Endothelial cell of umbilical vein (primary cell): Measurements from ENCODE around the gene CAMKV. TPM values are rescaled to one million over a fixed set of nuclear protein-coding genes. Genes with fewer than 3 reads are reported as not detected.

ENCODE experiments used
- BruUV-seq: library from RNA; stranded (reverse); fragments of 400-500 nt; replicated peaks from 2 replicates; lab custom pipeline; 2021; lab: Mats Ljungman, UMichigan
- CTCF ChIA-PET: fragments of 300-600, 350-600 bp; sonication (Branson Sonifier 250); formaldehyde crosslinking; loops from one replicate; lab custom pipeline; 2021; ENCODE audit warnings: antibody characterized with exemption, inconsistent platforms; lab: Charles Lee
- POLR2A ChIA-PET: fragments of 300-600, 350-600 bp; sonication (Branson Sonifier 250); formaldehyde crosslinking; loops from one replicate; lab custom pipeline; 2021; ENCODE audit warnings: antibody characterized with exemption, inconsistent platforms; lab: Charles Lee
- DNase-seq: peaks from one replicate; pipeline ENCODE4 v3.0.0-alpha.2; 2011; ENCODE audit warnings: low read depth, low spot score
- FAIRE-seq: peaks from 2 replicates; lab custom pipeline; 2011; peaks lifted over from hg19 to GRCh38; lab: Jason Lieb, UNC
- H2AFZ ChIP-seq: 2 replicates; pipeline ENCODE4 v1.6.0; 2012; ENCODE audit warnings: low read depth, low read length, control low read depth, inconsistent platforms
- H3K27ac ChIP-seq: 2 replicates; pipeline ENCODE4 v1.5.1; 2011; ENCODE audit warnings: low read depth, mild to moderate bottlenecking, control low read depth, low read length, moderate library complexity; ENCODE audit not compliant: insufficient read depth
- H3K27me3 ChIP-seq, 2 experiments: 2 replicates each; pipeline versions ENCODE4 v1.6.0 to v1.6.1; 2011; ENCODE audit warnings: low read length in 2 of 2, mixed read lengths in 1 of 2; ENCODE audit not compliant: control insufficient read depth in 2 of 2, insufficient read depth in 2 of 2
- H3K36me3 ChIP-seq, 2 experiments: 2 replicates in 1 of 2; 3 replicates in 1 of 2; pipeline ENCODE4 v1.5.1; 2011; ENCODE audit warnings: low read length in 2 of 2, mild to moderate bottlenecking in 1 of 2, moderate library complexity in 1 of 2; ENCODE audit not compliant: control insufficient read depth in 2 of 2, insufficient read depth in 2 of 2; ENCODE audit errors: extremely low read depth in 1 of 2
- H3K4me1 ChIP-seq: 3 replicates; pipeline ENCODE4 v1.5.1; 2011; ENCODE audit warnings: mild to moderate bottlenecking, low read length; ENCODE audit not compliant: control insufficient read depth, insufficient read depth; ENCODE audit errors: extremely low read depth
- H3K4me2 ChIP-seq: 2 replicates; pipeline ENCODE4 v1.6.1; 2011; ENCODE audit warnings: low read length, control low read depth, mixed read lengths; ENCODE audit not compliant: insufficient read depth
- H3K4me3 ChIP-seq, 3 experiments: fragments of 200-600 bp in 1 of 3; sonication (generic), shearing (Covaris generic) in 1 of 3; replicated peaks in 1 of 3; 2 replicates each; pipeline ENCODE4 v1.5.1; 2011 to 2016; ENCODE audit warnings: control low read depth in 3 of 3, low read length in 3 of 3, mild to moderate bottlenecking in 2 of 3, inconsistent platforms in 1 of 3, low read depth in 1 of 3, moderate library complexity in 1 of 3; ENCODE audit not compliant: insufficient read depth in 1 of 3
- H3K79me2 ChIP-seq: 2 replicates; pipeline ENCODE4 v1.6.0; 2012; ENCODE audit warnings: low read length, inconsistent platforms; ENCODE audit not compliant: control insufficient read depth, insufficient read depth
- H3K9ac ChIP-seq: replicated peaks from 2 replicates; pipeline ENCODE3; 2011; ENCODE audit warnings: low read length, control low read depth; ENCODE audit not compliant: insufficient read depth; ENCODE audit errors: extremely low read depth
- H3K9me1 ChIP-seq: replicated peaks from 3 replicates; pipeline ENCODE4 v1.6.0; 2011; ENCODE audit warnings: mild to moderate bottlenecking, low read length; ENCODE audit not compliant: control insufficient read depth, insufficient read depth; ENCODE audit errors: extremely low read depth
- H3K9me3 ChIP-seq: replicated peaks from 2 replicates; pipeline ENCODE4 v1.5.1; 2012; ENCODE audit warnings: low read length, inconsistent platforms; ENCODE audit not compliant: control insufficient read depth, insufficient read depth
- H4K20me1 ChIP-seq: replicated peaks from 2 replicates; pipeline ENCODE3; 2011; ENCODE audit warnings: mild to moderate bottlenecking, low read length; ENCODE audit not compliant: control insufficient read depth, insufficient read depth; ENCODE audit errors: extremely low read depth
- EZH2 ChIP-seq: IDR thresholded peaks from 2 replicates; pipeline ENCODE4 v1.6.1; 2012; ENCODE audit warnings: borderline replicate concordance, low read depth, mild to moderate bottlenecking, moderate library complexity, low read length, inconsistent platforms; ENCODE audit not compliant: severe bottlenecking
- FOS ChIP-seq: IDR thresholded peaks from 2 replicates; pipeline ENCODE4 v1.6.1; 2011; ENCODE audit warnings: mild to moderate bottlenecking, low read length, moderate library complexity, borderline replicate concordance; ENCODE audit not compliant: insufficient read depth
- GATA2 ChIP-seq: IDR thresholded peaks from 2 replicates; pipeline ENCODE4 v1.7.0; 2011; ENCODE audit warnings: low read depth, mild to moderate bottlenecking, moderate library complexity, mixed read lengths, low read length; ENCODE audit not compliant: insufficient read length, insufficient read depth
- JUN ChIP-seq: IDR thresholded peaks from 2 replicates; pipeline ENCODE4 v1.6.1; 2011; ENCODE audit warnings: borderline replicate concordance, low read depth; ENCODE audit not compliant: insufficient read length, insufficient read depth
- MYC ChIP-seq: IDR thresholded peaks from one replicate; pipeline ENCODE4 v1.6.1; 2011; ENCODE audit warnings: mild to moderate bottlenecking, low read depth, low read length
- POLR2A ChIP-seq: IDR thresholded peaks from 2 replicates; pipeline ENCODE4 v1.6.1; 2012; ENCODE audit warnings: low read depth, mild to moderate bottlenecking, control low read depth, low read length
- POLR2AphosphoS5 ChIP-seq: IDR thresholded peaks from 2 replicates; pipeline ENCODE4 v1.6.1; 2012; ENCODE audit warnings: low read depth, mild to moderate bottlenecking, control low read depth, low read length, moderate library complexity; ENCODE audit not compliant: insufficient read depth
- dilution Hi-C: fragments of 300-500 bp; cut with MboI; formaldehyde crosslinking; loops from one replicate; pipeline ENCODE4 v1.15.0; 2019; ENCODE audit warnings: low sequenced_read_pairs; ENCODE audit not compliant: extremely low pct_ligation_motif_present
- intact Hi-C: fragments of 100-400 bp; cut with micrococcal nuclease; formaldehyde crosslinking; loops from one replicate; pipeline ENCODE4 v1.10.0; 2022
- polyA plus RNA-seq, 4 experiments: library from polyadenylated mRNA; depleted of rRNA in 3 of 4; stranded (reverse) in 3 of 4; unstranded in 1 of 4; fragments of >200 nt; gene quantifications; 2 replicates each; pipeline versions ENCODE4 v1.2.1 to v1.2.3, GENCODE V29; 2011 to 2012; ENCODE audit warnings: missing spikeins in 1 of 4
- total RNA-seq: library from RNA; stranded (reverse); gene quantifications from 2 replicates; pipeline ENCODE4 v1.2.3, GENCODE V29; 2021
- TF ChIP-seq, protein P1 (sequence below): IDR thresholded peaks from 2 replicates; pipeline ENCODE4 v1.6.1; 2011; ENCODE audit not compliant: insufficient read depth, insufficient read length
- TF ChIP-seq, protein P2 (sequence below), 2 donors: IDR thresholded peaks; 1 replicate in 1 of 2; 2 replicates in 1 of 2; pipeline ENCODE4 v1.5.1; 2011; ENCODE audit warnings: low read length in 2 of 2, mild to moderate bottlenecking in 2 of 2, moderate library complexity in 2 of 2, control low read depth in 1 of 2, inconsistent platforms in 1 of 2, low read depth in 1 of 2; ENCODE audit not compliant: insufficient read depth in 1 of 2; ENCODE audit errors: extremely low read depth in 1 of 2

CAMKV gene
- total and polyA plus RNA-seq, 2 donors (not counting 3 experiments of a cell fraction or from before 2014, with no cell fraction given), result not detected

DNA sequence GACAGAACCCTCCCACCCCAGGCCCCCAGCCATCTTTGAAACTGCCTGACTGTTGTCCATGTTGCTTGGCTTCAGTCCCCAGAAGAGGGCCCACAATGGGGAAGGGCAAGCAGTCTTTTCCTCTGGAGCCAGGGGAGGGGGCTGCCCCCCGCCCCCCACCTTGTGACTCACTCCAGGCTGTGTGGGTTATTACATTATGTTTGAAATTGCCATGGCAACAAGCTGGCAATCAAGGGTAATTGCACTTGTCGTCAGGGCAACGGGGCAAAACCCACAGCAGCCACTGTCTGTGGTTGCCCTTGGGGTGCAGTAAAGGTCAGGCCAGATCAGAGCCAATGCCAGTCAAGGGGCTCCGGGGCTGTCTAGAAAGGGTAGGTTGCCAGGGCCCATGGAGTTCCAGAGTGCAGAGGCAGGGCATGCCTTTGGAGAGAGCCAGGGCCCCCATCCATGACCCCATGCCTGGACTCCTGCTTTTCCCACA is 3.1 kb upstream of the CAMKV start:
- no peaks in the 10 kb centered on the region for H3K36me3 ChIP-seq
- DNase-seq, result no peak
- H3K9me1 ChIP-seq, result no peaks in the 10 kb centered on the region
- no peak overlapping the region for H3K9ac ChIP-seq
- no peak overlapping the region for H3K4me2 ChIP-seq
- dilution Hi-C loops, result no loop called here
- no peak overlapping the region for H2AFZ ChIP-seq
- peaks cover 21 to 29% of the 10 kb centered on the region in 2 experiments for H3K27me3 ChIP-seq
- ChIA-PET CTCF (no interaction called here), POLR2A (no interaction called here)
- no peak for FAIRE-seq
- intact Hi-C loops, result no loop called here
- H4K20me1 ChIP-seq, result no peaks in the 10 kb centered on the region
- H3K79me2 ChIP-seq, result no peaks in the 10 kb centered on the region
- no peak overlapping the region for H3K27ac ChIP-seq
- H3K9me3 ChIP-seq, result no peaks in the 10 kb centered on the region
- TF ChIP-seq GATA2 (no peak), MYC (no peak), EZH2 (no peak), POLR2AphosphoS5 (no peak), POLR2A (no peak), JUN (no peak), FOS (no peak)
- TF ChIP-seq, protein P1, sequence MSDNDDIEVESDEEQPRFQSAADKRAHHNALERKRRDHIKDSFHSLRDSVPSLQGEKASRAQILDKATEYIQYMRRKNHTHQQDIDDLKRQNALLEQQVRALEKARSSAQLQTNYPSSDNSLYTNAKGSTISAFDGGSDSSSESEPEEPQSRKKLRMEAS, result no peak
- TF ChIP-seq, protein P2, sequence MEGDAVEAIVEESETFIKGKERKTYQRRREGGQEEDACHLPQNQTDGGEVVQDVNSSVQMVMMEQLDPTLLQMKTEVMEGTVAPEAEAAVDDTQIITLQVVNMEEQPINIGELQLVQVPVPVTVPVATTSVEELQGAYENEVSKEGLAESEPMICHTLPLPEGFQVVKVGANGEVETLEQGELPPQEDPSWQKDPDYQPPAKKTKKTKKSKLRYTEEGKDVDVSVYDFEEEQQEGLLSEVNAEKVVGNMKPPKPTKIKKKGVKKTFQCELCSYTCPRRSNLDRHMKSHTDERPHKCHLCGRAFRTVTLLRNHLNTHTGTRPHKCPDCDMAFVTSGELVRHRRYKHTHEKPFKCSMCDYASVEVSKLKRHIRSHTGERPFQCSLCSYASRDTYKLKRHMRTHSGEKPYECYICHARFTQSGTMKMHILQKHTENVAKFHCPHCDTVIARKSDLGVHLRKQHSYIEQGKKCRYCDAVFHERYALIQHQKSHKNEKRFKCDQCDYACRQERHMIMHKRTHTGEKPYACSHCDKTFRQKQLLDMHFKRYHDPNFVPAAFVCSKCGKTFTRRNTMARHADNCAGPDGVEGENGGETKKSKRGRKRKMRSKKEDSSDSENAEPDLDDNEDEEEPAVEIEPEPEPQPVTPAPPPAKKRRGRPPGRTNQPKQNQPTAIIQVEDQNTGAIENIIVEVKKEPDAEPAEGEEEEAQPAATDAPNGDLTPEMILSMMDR (IDR thresholded peaks at IDR 0.05; ENCODE audit: extremely low read depth in 1 of 2, insufficient read depth in 1 of 2, low read depth in 1 of 2, low read length in 2 of 2), result no peak
- H3K4me1 ChIP-seq, result no peaks in the 10 kb centered on the region
- H3K4me3 ChIP-seq, result no peak overlapping the region
- BruUV-seq, result no TSS peak
